Esophagus squamous epithelium (tissue), 4 donors: ENCODE data around the gene PLEKHJ1.

Experiments used
- POLR2A ChIP-seq, 4 donors: fragments of 450-650 bp; IDR thresholded peaks; one replicate each; pipeline ENCODE4 v1.6.1; 2017; ENCODE audit warnings: antibody characterized with exemption in 4 of 4, mild to moderate bottlenecking in 4 of 4, moderate library complexity in 3 of 4
- TF ChIP-seq, protein P1 (sequence below), 6 experiments: fragments of 450-650 bp in 4 of 6; fragments of 200-600 bp in 2 of 6; sonication (generic) in 2 of 6; IDR thresholded peaks; one replicate each; pipeline ENCODE4 v1.5.1; 2016 to 2019; ENCODE audit warnings: antibody characterized with exemption in 6 of 6, mild to moderate bottlenecking in 4 of 6, moderate library complexity in 4 of 6

DNA sequence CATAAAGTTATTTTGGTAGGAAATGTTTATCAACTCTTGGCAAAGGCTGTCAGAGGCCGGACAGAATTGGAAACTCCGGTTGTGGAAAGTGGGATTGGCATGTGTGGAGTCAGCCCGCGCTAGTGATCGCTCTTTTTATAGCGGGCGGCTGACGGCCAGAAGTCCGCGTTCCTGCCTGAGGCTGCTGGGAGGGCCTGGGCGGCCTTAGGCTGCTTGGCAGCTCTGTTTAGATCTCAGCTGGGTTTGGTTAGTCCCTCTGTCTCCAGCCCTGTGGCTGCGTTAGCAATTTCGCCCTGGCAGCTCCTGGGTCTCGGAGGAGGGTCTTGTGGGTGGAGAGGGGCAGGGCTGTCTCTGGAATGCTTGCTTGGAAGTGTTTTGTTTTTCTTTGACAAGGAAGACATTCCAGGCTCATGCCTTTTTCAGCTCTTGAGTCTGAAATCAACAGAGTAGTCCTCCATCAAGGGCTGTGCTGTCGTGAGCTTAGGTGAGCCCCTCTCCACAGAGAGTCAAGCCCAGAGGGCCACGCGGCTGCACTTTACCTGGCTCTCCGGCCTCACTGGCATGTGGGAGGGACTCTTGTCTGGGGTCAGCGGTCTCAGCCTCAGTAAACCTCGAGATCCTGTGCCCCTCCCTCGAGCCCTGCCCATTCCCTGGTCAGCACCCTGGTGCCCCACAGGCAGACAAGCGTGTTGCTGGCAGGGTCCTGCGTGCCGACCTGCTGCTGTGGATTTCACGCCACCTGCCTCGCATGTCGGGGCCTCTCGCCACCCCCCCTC, 49.9 kb downstream of the PLEKHJ1 start:
- TF ChIP-seq, protein P1, sequence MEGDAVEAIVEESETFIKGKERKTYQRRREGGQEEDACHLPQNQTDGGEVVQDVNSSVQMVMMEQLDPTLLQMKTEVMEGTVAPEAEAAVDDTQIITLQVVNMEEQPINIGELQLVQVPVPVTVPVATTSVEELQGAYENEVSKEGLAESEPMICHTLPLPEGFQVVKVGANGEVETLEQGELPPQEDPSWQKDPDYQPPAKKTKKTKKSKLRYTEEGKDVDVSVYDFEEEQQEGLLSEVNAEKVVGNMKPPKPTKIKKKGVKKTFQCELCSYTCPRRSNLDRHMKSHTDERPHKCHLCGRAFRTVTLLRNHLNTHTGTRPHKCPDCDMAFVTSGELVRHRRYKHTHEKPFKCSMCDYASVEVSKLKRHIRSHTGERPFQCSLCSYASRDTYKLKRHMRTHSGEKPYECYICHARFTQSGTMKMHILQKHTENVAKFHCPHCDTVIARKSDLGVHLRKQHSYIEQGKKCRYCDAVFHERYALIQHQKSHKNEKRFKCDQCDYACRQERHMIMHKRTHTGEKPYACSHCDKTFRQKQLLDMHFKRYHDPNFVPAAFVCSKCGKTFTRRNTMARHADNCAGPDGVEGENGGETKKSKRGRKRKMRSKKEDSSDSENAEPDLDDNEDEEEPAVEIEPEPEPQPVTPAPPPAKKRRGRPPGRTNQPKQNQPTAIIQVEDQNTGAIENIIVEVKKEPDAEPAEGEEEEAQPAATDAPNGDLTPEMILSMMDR (IDR thresholded peaks at IDR 0.05) = no peak
- no peak for TF ChIP-seq POLR2A (IDR thresholded peaks at IDR 0.05)
